Activated B cell treated with CpG ODN at 0.5 μM for 24 hours (primary cell): ENCODE data around the gene ZFP64. TPM values are rescaled to one million over a fixed set of nuclear protein-coding genes. Genes with fewer than 3 reads are reported as not detected.
"Not testable (repeated sequence)": the region's sequence is repeated elsewhere in the genome, so short reads cannot be mapped to it uniquely, and the experiment has no call there.

Experiments
- ATAC-seq: fragments of 200-7000 bp; cut with Tn5 transposase; one replicate; pipeline ENCODE4 v1.10.0; 2021; ENCODE audit warnings: low read depth, mild to moderate bottlenecking, moderate library complexity
- CTCF ChIA-PET: fragments of 350-600 bp; sonication (Branson Sonifier 250); formaldehyde crosslinking; loops from one replicate; lab custom pipeline; 2021; ENCODE audit warnings: antibody characterized with exemption; lab: Charles Lee
- POLR2A ChIA-PET: fragments of 350-600 bp; sonication (Branson Sonifier 250); formaldehyde crosslinking; loops from one replicate; lab custom pipeline; 2021; ENCODE audit warnings: antibody characterized with exemption; lab: Charles Lee
- DNase-seq: peaks from one replicate; pipeline ENCODE4 v3.0.0; 2022
- H3K27ac Mint-ChIP-seq: one replicate; pipeline ENCODE4 v1.8.0; 2020; ENCODE audit warnings: mixed read lengths
- H3K27me3 Mint-ChIP-seq: one replicate; pipeline ENCODE4 v1.8.0; 2021; ENCODE audit warnings: mixed read lengths
- H3K36me3 Mint-ChIP-seq: one replicate; pipeline ENCODE4 v1.8.0; 2021; ENCODE audit warnings: low read depth, mixed read lengths
- H3K4me1 Mint-ChIP-seq: one replicate; pipeline ENCODE4 v1.8.0; 2021; ENCODE audit warnings: mixed read lengths
- H3K4me3 Mint-ChIP-seq: one replicate; pipeline ENCODE4 v1.8.0; 2020; ENCODE audit warnings: mild to moderate bottlenecking, mixed read lengths
- H3K9me3 Mint-ChIP-seq: one replicate; pipeline ENCODE4 v1.8.0; 2020; ENCODE audit warnings: mixed read lengths
- CTCF ChIP-seq: fragments of 200-600 bp; IDR thresholded peaks from one replicate; pipeline ENCODE4 v1.8.0; 2022; ENCODE audit warnings: antibody characterized with exemption, mild to moderate bottlenecking
- intact Hi-C: fragments of 100-400 bp; cut with micrococcal nuclease; formaldehyde crosslinking; loops from one replicate; pipeline ENCODE4 v1.15.1; 2024
- total RNA-seq: library from RNA; stranded (reverse); gene quantifications from 2 replicates; pipeline ENCODE4 v1.2.3, GENCODE V29; 2022

ZFP64 gene
- total RNA-seq, 1 donor from 2014 or later: 14.2 TPM

- intact Hi-C loops: no loop called here
- no peak for DNase-seq
- no peaks in the 10 kb centered on the region for H3K36me3 Mint-ChIP-seq
- ChIA-PET POLR2A (no interaction called here), CTCF (no interaction called here)
- no peak for ATAC-seq
- no peak overlapping the region for H3K4me3 Mint-ChIP-seq
- H3K27ac Mint-ChIP-seq: no peak overlapping the region
- H3K4me1 Mint-ChIP-seq: no peaks in the 10 kb centered on the region
- TF ChIP-seq CTCF: no peak
- no peaks in the 10 kb centered on the region for H3K9me3 Mint-ChIP-seq
- H3K27me3 Mint-ChIP-seq: peaks cover 2% of the 10 kb centered on the region
Measured at GRCh38 chr20:52201395-52201794, 9.8 kb upstream of the ZFP64 start.

GRCh38 chr20:52200870-52201269, 9.3 kb upstream of the ZFP64 start:
- ATAC-seq (no peak), DNase-seq (no peak)
- intact Hi-C loops: no loop called here
- Mint-ChIP-seq H3K27me3 (peaks cover 2% of the 10 kb centered on the region), H3K4me1 (no peaks in the 10 kb centered on the region), H3K4me3 (no peak overlapping the region), H3K9me3 (no peaks in the 10 kb centered on the region), H3K36me3 (no peaks in the 10 kb centered on the region), H3K27ac (no peak overlapping the region)
- CTCF ChIA-PET: no interaction called here
- no peak for TF ChIP-seq CTCF
- POLR2A ChIA-PET: no interaction called here

- peaks cover 6% of the 10 kb centered on the region for H3K4me1 Mint-ChIP-seq
- DNase-seq (no peak), ATAC-seq (no peak)
- H3K27ac Mint-ChIP-seq: no peak overlapping the region
- intact Hi-C loops: no loop called here
- H3K27me3 Mint-ChIP-seq: peaks cover 2% of the 10 kb centered on the region
- H3K4me3 Mint-ChIP-seq: no peak overlapping the region
- no peak for TF ChIP-seq CTCF
- H3K36me3 Mint-ChIP-seq: peaks cover 4% of the 10 kb centered on the region
- POLR2A ChIA-PET: no interaction called here
- no peaks in the 10 kb centered on the region for H3K9me3 Mint-ChIP-seq
- CTCF ChIA-PET: no interaction called here
Measured at GRCh38 chr20:52196845-52197244, 5.3 kb upstream of the ZFP64 start.

GRCh38 chr20:52193886-52194545, 2.4 kb upstream of the ZFP64 start:
- intact Hi-C loops: loop anchor here (2.0 to 5.0 kb wide), 3 partner anchors 43 to 1462 kb away; partner anchors contain the start of gene PARD6B
- ATAC-seq: no peak
- POLR2A ChIA-PET: no interaction called here

GRCh38 chr20:52193133-52193532, 1.6 kb upstream of the ZFP64 start:
- ChIA-PET POLR2A (no interaction called here), CTCF (no interaction called here)
- Mint-ChIP-seq H3K27ac (no peak overlapping the region), H3K36me3 (peaks cover 10% of the 10 kb centered on the region), H3K4me3 (peak overlapping the region; percentile 85), H3K27me3 (no peaks in the 10 kb centered on the region), H3K4me1 (peaks cover 18% of the 10 kb centered on the region), H3K9me3 (no peaks in the 10 kb centered on the region)
- ATAC-seq (no peak), DNase-seq (no peak)
- no peak for TF ChIP-seq CTCF
- intact Hi-C loops: loop anchor here (2.0 to 5.0 kb wide), 3 partner anchors 42 to 1461 kb away; partner anchors contain the start of gene PARD6B

More at GRCh38 chr20:52193886-52194545, 2.4 kb upstream of the ZFP64 start:
- Mint-ChIP-seq H3K36me3 (peaks cover 10% of the 10 kb centered on the region), H3K27me3 (no peaks in the 10 kb centered on the region), H3K27ac (no peak overlapping the region), H3K9me3 (no peaks in the 10 kb centered on the region), H3K4me3 (no peak overlapping the region), H3K4me1 (peaks cover 18% of the 10 kb centered on the region)
- CTCF ChIA-PET: no interaction called here
- DNase-seq: no peak
- no peak for TF ChIP-seq CTCF

- H3K36me3 Mint-ChIP-seq, ATAC-seq, CTCF ChIA-PET, POLR2A ChIA-PET, H3K27me3 Mint-ChIP-seq, H3K9me3 Mint-ChIP-seq, DNase-seq: not testable (repeated sequence)
- H3K27ac Mint-ChIP-seq: peak overlapping the region; percentile 76
- peak overlapping the region; percentile 85 for H3K4me3 Mint-ChIP-seq
- intact Hi-C loops: loop anchor here (2.0 to 5.0 kb wide), 3 partner anchors 42 to 1460 kb away; partner anchors contain the start of gene PARD6B
- peaks cover 18% of the 10 kb centered on the region for H3K4me1 Mint-ChIP-seq
Measured at GRCh38 chr20:52192719-52193007, 1.1 kb upstream of the ZFP64 start.
